SK-N-SH (cell line): ENCODE results near the gene BAIAP3. TPM values are rescaled to one million over a fixed set of nuclear protein-coding genes. Genes with fewer than 3 reads are reported as not detected.

Source experiments
- CTCF ChIA-PET: fragments of 300-600, 350-600 bp; formaldehyde crosslinking; extraction: SDS; loops from one replicate; lab custom pipeline; 2021; lab: Yijun Ruan, JAX
- POLR2A ChIA-PET: fragments of 350-600 bp; sonication (Branson Sonifier 250); formaldehyde crosslinking; extraction: SDS; loops from one replicate; lab custom pipeline; 2020; ENCODE audit warnings: antibody characterized with exemption, inconsistent platforms; lab: Yijun Ruan, JAX
- DNase-seq: peaks from one replicate; pipeline ENCODE4 v3.0.0; 2012
- H2AFZ ChIP-seq: fragments of 200-600 bp; sonication (generic); 2 replicates; pipeline ENCODE4 v1.8.1; 2016; ENCODE audit warnings: antibody characterized with exemption, mild to moderate bottlenecking, low read depth
- H3F3A ChIP-seq: fragments of 200-600 bp; sonication (generic); replicated peaks from 2 replicates; pipeline ENCODE3; 2016; ENCODE audit warnings: antibody characterized with exemption, mild to moderate bottlenecking; ENCODE audit not compliant: insufficient read depth
- H3K27ac ChIP-seq, 2 experiments: fragments of 200-500 bp in 1 of 2; fragments of 200-600 bp in 1 of 2; sonication (Bioruptor generic) in 1 of 2; sonication (generic), shearing (Covaris generic) in 1 of 2; 2 replicates each; pipeline versions ENCODE4 v1.5.1 to v1.6.1; 2014 to 2016; ENCODE audit warnings: low read depth in 2 of 2, inconsistent platforms in 1 of 2, low read length in 1 of 2, mild to moderate bottlenecking in 1 of 2, mixed read lengths in 1 of 2
- H3K27me3 ChIP-seq: fragments of 200-600 bp; sonication (generic), shearing (Covaris generic); 2 replicates; pipeline ENCODE4 v1.6.1; 2016; ENCODE audit warnings: mixed run types; ENCODE audit not compliant: insufficient read depth
- H3K36me3 ChIP-seq, 2 experiments: fragments of 200-500 bp in 1 of 2; fragments of 200-600 bp in 1 of 2; sonication (Bioruptor generic) in 1 of 2; sonication (generic) in 1 of 2; replicated peaks in 1 of 2; 2 replicates each; pipeline versions ENCODE3 to v1.5.1; 2014 to 2016; ENCODE audit warnings: low read length in 1 of 2, mild to moderate bottlenecking in 1 of 2; ENCODE audit not compliant: insufficient read depth in 2 of 2, control insufficient read depth in 1 of 2
- H3K4me1 ChIP-seq, 2 experiments: fragments of 200-500 bp in 1 of 2; fragments of 200-600 bp in 1 of 2; sonication (Bioruptor generic) in 1 of 2; sonication (generic), shearing (Covaris generic) in 1 of 2; 2 replicates each; pipeline versions ENCODE4 v1.5.1 to v1.6.1; 2014 to 2016; ENCODE audit warnings: low read depth in 1 of 2, low read length in 1 of 2, mixed run types in 1 of 2; ENCODE audit not compliant: insufficient read depth in 2 of 2, control insufficient read depth in 1 of 2
- H3K4me2 ChIP-seq: fragments of 200-600 bp; sonication (generic), shearing (Covaris generic); 2 replicates; pipeline ENCODE4 v1.6.1; 2017; ENCODE audit warnings: mixed run types
- H3K4me3 ChIP-seq, 2 experiments: fragments of 200-500 bp in 1 of 2; fragments of 200-600 bp in 1 of 2; sonication (Bioruptor generic) in 1 of 2; sonication (generic), shearing (Covaris generic) in 1 of 2; 2 replicates each; pipeline versions ENCODE4 v1.5.1 to v1.8.1; 2014 to 2016; ENCODE audit warnings: low read depth in 2 of 2, inconsistent platforms in 1 of 2, low read length in 1 of 2, mild to moderate bottlenecking in 1 of 2, mixed read lengths in 1 of 2, moderate library complexity in 1 of 2
- H3K79me2 ChIP-seq: fragments of 200-600 bp; sonication (generic); 2 replicates; pipeline ENCODE4 v1.8.1; 2017; ENCODE audit warnings: mild to moderate bottlenecking; ENCODE audit not compliant: insufficient read depth
- H3K9ac ChIP-seq: fragments of 200-600 bp; sonication (generic); 2 replicates; pipeline ENCODE4 v1.6.1; 2017; ENCODE audit warnings: mixed run types
- H3K9me2 ChIP-seq: fragments of 200-600 bp; sonication (generic); 2 replicates; pipeline ENCODE4 v1.6.1; 2017; ENCODE audit warnings: mixed run types
- H3K9me3 ChIP-seq: fragments of 200-600 bp; sonication (generic); 2 replicates; pipeline ENCODE4 v1.6.1; 2017; ENCODE audit warnings: mixed run types, mild to moderate bottlenecking, moderate library complexity
- H4K20me1 ChIP-seq: fragments of 200-600 bp; sonication (generic); 2 replicates; pipeline ENCODE4 v1.6.1; 2017; ENCODE audit warnings: mild to moderate bottlenecking, mixed run types; ENCODE audit not compliant: insufficient read depth
- CHD2 ChIP-seq: fragments of 150-350 bp; IDR thresholded peaks from 2 replicates; pipeline ENCODE4 v1.6.1; 2018; ENCODE audit warnings: low read length; ENCODE audit not compliant: partially characterized antibody
- FOXM1 ChIP-seq: IDR thresholded peaks from 2 replicates; pipeline ENCODE4 v1.4.0; 2012; ENCODE audit warnings: low read depth, mild to moderate bottlenecking
- GATA2 ChIP-seq: sonication (generic); formaldehyde crosslinking; IDR thresholded peaks from 2 replicates; pipeline ENCODE4 v1.5.0; 2020; ENCODE audit warnings: mild to moderate bottlenecking, missing genetic modification reagents
- MXI1 ChIP-seq: IDR thresholded peaks from 2 replicates; pipeline ENCODE4 v1.6.1; 2012; ENCODE audit warnings: mild to moderate bottlenecking, low read depth, low read length, improper control_type of control experiment
- RFX5 ChIP-seq: IDR thresholded peaks from 2 replicates; pipeline ENCODE4 v1.6.1; 2012; ENCODE audit warnings: mild to moderate bottlenecking, improper control_type of control experiment, low read length
- SIN3A ChIP-seq: IDR thresholded peaks from 2 replicates; pipeline ENCODE4 v1.6.1; 2012; ENCODE audit warnings: low read depth, mild to moderate bottlenecking, low read length, moderate library complexity, borderline replicate concordance
- TAF1 ChIP-seq: IDR thresholded peaks from 2 replicates; pipeline ENCODE4 v1.6.1; 2012; ENCODE audit warnings: low read depth, mild to moderate bottlenecking, low read length, moderate library complexity, borderline replicate concordance
- WGBS: methylation state at CpG from one replicate; pipeline ENCODE4 v1.1.6; 2017; ENCODE audit warnings: low lambda C conversion rate; 5-methylcytosine and 5-hydroxymethylcytosine counted together
- polyA plus RNA-seq, 3 experiments: library from polyadenylated mRNA; depleted of rRNA; stranded (reverse); fragments of >200 nt; gene quantifications; 2 replicates each; pipeline ENCODE4 v1.2.3, GENCODE V29; 2012
- TF ChIP-seq, protein P1 (sequence below): IDR thresholded peaks from 2 replicates; pipeline ENCODE4; 2012
- TF ChIP-seq, protein P2 (sequence below): IDR thresholded peaks from 2 replicates; pipeline ENCODE4 v1.4.0; 2012; ENCODE audit warnings: low read depth, borderline replicate concordance
- TF ChIP-seq, protein P3 (sequence below): IDR thresholded peaks from 2 replicates; pipeline ENCODE4 v1.4.0; 2012; ENCODE audit warnings: low read depth
- TF ChIP-seq, protein P4 (sequence below): IDR thresholded peaks from 2 replicates; pipeline ENCODE4 v1.6.1; 2012; ENCODE audit warnings: mild to moderate bottlenecking, low read depth, low read length, moderate library complexity

Gene BAIAP3
- polyA plus RNA-seq, 1 of the 3 experiments (the other 2 are of a cell fraction) = 1.1 TPM

DNA sequence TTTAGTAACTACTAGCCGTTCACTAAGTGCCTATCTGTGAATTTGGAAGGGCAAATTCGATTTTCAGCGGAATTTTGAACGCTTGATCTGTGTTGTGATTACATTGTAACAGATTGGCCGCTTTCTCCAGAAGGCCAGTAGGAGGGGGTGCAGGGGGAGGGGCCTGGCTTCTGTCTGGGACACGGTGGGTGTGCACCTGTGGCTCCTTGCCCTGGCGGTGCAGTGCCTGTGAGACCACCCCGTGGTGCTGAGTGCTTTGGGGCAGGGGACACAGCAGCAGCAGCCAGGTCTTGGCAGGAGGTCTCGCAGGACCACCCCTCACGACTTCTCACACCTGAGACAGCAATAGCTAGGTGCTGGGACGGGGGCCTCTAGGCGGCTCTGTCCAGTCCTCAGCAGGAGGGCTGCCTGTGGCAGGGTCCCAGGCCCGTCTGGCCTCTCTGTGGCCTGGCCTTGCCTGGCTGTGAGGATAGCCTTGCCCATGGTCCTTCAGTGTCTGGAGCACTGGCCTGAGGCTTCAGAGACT lies 22.2 kb upstream of the BAIAP3 start:
- peak overlapping the region; percentile 63 to 94 for H3K4me3 ChIP-seq
- TF ChIP-seq SIN3A (no peak), TAF1 (no peak), CHD2 (no peak), GATA2 (no peak)
- TF ChIP-seq, protein P1, sequence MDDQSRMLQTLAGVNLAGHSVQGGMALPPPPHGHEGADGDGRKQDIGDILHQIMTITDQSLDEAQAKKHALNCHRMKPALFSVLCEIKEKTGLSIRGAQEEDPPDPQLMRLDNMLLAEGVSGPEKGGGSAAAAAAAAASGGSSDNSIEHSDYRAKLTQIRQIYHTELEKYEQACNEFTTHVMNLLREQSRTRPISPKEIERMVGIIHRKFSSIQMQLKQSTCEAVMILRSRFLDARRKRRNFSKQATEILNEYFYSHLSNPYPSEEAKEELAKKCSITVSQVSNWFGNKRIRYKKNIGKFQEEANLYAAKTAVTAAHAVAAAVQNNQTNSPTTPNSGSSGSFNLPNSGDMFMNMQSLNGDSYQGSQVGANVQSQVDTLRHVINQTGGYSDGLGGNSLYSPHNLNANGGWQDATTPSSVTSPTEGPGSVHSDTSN = no peak
- TF ChIP-seq, all 33 proteins: peak for 0
- Histone ChIP-seq H3K9ac (peak overlapping the region; percentile 89), H3K4me1 (peaks cover 10 to 27% of the 10 kb centered on the region in 2 experiments; a peak in 2 of 4 replicates), H3K4me2 (peak overlapping the region; percentile 73), H3K9me2 (no peaks in the 10 kb centered on the region), H3K36me3 (peaks cover 4 to 38% of the 10 kb centered on the region in 2 experiments), H3K9me3 (no peaks in the 10 kb centered on the region), H3K79me2 (peaks cover 65% of the 10 kb centered on the region), H3K27ac (no peak overlapping the region; a peak in 1 of 4 replicates), H3K27me3 (no peaks in the 10 kb centered on the region), H3F3A (no peaks in the 10 kb centered on the region), H4K20me1 (peaks cover 64% of the 10 kb centered on the region), H2AFZ (no peak overlapping the region)
- 14% methylated on average over 5 of the region's 13 CpGs for WGBS
- ChIA-PET CTCF (interaction anchor here (1.0 to 3.1 kb wide), 4 partner anchors 10 to 26 kb away, joined by 3 to 12 read pairs (median 6); no protein-coding TSS in a partner anchor), POLR2A (no interaction called here)
- DNase-seq = no peak

DNA sequence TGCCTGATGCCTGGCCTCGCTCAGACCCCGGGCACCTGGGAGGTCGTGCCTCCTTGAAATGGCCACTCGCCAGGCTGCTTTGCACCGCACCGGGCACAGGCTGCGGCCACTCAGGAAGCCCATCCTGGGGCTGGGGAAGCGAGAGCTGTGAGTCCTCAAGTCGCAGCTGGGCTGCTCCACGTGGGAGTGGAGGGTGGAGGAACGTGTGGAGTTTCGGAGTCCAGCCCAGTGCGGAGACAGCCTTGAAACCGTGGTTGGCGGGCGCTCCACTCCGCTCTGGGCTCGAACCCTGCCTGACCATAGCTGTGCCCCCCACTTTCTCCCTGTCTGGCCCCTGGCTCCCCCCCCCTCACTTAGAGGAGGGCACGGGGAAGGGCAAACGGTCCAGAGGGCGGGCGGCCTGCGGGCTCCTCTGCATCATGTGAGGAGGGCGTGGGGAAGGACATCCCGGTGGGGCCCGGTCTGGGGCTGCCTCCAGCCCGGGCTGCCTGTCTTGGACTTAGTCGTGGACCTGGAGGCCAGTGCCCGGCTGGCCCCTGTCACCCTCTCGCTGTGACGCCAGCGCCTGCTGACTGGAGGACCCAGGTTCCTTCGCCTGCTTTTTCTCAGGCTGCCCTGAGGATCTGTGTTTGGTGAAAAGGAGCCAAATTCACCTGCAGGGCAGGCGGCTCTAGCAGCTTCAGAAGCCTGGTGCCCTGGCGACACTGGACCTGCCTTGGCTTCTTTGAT lies 21.5 kb upstream of the BAIAP3 start:
- H3K9me2 ChIP-seq = no peaks in the 10 kb centered on the region
- H2AFZ ChIP-seq = no peak overlapping the region
- H3K79me2 ChIP-seq = peaks cover 71% of the 10 kb centered on the region
- ChIA-PET CTCF (interaction anchor here (1.0 to 3.1 kb wide), 5 partner anchors 11 to 26 kb away, joined by 3 to 12 read pairs (median 4); no protein-coding TSS in a partner anchor), POLR2A (no interaction called here)
- H3K9ac ChIP-seq = peak overlapping the region; percentile 89; the same call in 1 of the 2 replicates
- DNase-seq = no peak
- H3K36me3 ChIP-seq = peaks cover 10 to 43% of the 10 kb centered on the region in 2 experiments
- peak overlapping the region; percentile 63 to 94 for H3K4me3 ChIP-seq
- no peak overlapping the region; a peak in 1 of 4 replicates for H3K27ac ChIP-seq
- no peaks in the 10 kb centered on the region for H3K27me3 ChIP-seq
- peak overlapping the region; percentile 73 for H3K4me2 ChIP-seq
- 85% methylated on average over 27 of the region's 35 CpGs for WGBS
- H4K20me1 ChIP-seq = peaks cover 70% of the 10 kb centered on the region
- H3F3A ChIP-seq = no peaks in the 10 kb centered on the region
- H3K9me3 ChIP-seq = no peaks in the 10 kb centered on the region
- peaks cover 10 to 27% of the 10 kb centered on the region in 2 experiments; a peak in 2 of 4 replicates for H3K4me1 ChIP-seq
- TF ChIP-seq CHD2 = no peak
- TF ChIP-seq, protein P2, sequence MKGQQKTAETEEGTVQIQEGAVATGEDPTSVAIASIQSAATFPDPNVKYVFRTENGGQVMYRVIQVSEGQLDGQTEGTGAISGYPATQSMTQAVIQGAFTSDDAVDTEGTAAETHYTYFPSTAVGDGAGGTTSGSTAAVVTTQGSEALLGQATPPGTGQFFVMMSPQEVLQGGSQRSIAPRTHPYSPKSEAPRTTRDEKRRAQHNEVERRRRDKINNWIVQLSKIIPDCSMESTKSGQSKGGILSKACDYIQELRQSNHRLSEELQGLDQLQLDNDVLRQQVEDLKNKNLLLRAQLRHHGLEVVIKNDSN = no peak
- no peak for TF ChIP-seq RFX5
- no peak for TF ChIP-seq MXI1
- TF ChIP-seq, protein P3, sequence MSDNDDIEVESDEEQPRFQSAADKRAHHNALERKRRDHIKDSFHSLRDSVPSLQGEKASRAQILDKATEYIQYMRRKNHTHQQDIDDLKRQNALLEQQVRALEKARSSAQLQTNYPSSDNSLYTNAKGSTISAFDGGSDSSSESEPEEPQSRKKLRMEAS = no peak
- TF ChIP-seq, protein P4, sequence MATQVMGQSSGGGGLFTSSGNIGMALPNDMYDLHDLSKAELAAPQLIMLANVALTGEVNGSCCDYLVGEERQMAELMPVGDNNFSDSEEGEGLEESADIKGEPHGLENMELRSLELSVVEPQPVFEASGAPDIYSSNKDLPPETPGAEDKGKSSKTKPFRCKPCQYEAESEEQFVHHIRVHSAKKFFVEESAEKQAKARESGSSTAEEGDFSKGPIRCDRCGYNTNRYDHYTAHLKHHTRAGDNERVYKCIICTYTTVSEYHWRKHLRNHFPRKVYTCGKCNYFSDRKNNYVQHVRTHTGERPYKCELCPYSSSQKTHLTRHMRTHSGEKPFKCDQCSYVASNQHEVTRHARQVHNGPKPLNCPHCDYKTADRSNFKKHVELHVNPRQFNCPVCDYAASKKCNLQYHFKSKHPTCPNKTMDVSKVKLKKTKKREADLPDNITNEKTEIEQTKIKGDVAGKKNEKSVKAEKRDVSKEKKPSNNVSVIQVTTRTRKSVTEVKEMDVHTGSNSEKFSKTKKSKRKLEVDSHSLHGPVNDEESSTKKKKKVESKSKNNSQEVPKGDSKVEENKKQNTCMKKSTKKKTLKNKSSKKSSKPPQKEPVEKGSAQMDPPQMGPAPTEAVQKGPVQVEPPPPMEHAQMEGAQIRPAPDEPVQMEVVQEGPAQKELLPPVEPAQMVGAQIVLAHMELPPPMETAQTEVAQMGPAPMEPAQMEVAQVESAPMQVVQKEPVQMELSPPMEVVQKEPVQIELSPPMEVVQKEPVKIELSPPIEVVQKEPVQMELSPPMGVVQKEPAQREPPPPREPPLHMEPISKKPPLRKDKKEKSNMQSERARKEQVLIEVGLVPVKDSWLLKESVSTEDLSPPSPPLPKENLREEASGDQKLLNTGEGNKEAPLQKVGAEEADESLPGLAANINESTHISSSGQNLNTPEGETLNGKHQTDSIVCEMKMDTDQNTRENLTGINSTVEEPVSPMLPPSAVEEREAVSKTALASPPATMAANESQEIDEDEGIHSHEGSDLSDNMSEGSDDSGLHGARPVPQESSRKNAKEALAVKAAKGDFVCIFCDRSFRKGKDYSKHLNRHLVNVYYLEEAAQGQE = no peak
- no peak for TF ChIP-seq FOXM1
